GM21367 (cell line): ENCODE results near the gene UAP1L1.
A peak's percentile ranks its signal among the peaks of the same experiment; 100 is the strongest.

Experiments
- ATAC-seq: cut with Tn5 transposase; IDR thresholded peaks from one replicate; pipeline ENCODE4 v1.9.1; 2021; ENCODE audit not compliant: unreplicated experiment

Gene UAP1L1

DNA sequence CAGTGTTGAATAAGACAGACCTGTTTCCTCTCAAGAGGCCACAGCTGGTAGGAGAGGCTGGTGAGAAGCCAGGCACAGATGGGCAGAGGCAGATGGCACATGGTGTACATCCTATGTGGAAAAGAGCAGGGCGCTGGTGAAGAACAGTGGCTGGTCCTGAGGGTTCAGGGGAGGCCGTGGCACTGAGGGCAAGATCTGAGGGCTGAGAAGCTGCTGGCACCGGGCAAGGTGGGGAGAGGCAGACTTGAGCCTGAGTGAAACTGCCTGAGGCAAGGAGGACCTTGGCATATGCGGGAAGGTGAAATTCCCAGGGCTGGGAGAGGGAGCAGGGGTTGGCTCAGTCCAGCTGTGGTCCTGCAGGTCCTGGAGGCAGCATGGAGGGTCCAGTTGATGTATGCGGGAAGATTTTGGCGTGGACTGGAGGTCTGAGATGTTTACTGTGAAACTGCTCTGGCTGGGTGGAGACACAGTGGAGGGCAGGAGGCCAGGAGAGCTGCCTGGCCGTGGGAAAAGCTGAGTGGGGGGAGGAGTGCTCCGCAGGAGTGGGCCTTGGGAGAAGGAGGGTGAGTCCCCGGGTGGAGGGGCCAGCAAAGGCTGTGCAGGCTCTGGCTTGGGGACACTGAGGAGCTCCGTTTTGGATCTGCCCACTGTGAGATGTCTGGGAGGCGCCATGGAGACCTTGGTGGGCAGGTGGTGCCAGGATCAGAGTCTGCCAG, 12.1 kb downstream of the UAP1L1 start:
- no peak for ATAC-seq

DNA sequence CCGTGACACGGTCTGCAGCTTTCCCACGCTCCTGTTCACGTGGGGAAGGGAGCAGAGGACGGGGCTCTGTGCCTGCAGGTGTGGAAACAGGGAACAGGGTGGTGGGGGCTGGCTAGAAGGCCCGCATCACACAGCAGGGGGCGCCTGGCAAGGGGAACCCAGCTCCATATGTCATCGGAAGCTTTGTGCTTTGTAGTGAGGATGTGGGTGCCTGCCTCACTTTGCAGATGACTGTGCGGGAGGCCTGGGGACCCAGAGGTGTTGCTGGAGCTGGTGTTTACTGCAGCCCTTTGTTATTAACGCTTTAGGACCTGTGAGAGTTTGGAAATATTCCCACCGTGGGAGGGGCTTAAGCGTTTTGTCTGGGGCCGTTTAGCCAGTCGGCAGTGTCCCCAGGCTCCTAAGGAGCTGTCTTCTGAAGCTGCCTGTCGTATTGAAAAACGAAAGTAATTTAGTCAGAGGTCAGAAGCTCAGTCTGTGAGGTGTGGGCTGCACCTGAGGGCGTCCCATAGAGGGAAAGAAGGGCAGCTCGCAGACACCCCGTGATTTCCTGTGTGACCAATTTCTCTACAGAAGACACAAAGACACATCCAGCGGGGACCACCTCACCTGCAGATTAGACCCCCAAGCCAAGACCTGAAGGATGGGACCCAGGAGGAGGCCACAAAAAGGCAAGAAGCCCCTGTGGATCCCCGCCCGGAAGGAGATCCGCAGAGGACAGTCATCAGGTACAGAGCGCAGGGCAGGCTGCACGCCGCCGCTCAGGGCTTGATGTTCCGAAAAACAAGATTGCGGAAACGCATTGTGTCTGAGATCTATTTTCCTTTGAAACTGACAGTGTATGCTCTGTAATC, 18.6 kb downstream of the UAP1L1 start:
- peak; percentile 57 for ATAC-seq

DNA sequence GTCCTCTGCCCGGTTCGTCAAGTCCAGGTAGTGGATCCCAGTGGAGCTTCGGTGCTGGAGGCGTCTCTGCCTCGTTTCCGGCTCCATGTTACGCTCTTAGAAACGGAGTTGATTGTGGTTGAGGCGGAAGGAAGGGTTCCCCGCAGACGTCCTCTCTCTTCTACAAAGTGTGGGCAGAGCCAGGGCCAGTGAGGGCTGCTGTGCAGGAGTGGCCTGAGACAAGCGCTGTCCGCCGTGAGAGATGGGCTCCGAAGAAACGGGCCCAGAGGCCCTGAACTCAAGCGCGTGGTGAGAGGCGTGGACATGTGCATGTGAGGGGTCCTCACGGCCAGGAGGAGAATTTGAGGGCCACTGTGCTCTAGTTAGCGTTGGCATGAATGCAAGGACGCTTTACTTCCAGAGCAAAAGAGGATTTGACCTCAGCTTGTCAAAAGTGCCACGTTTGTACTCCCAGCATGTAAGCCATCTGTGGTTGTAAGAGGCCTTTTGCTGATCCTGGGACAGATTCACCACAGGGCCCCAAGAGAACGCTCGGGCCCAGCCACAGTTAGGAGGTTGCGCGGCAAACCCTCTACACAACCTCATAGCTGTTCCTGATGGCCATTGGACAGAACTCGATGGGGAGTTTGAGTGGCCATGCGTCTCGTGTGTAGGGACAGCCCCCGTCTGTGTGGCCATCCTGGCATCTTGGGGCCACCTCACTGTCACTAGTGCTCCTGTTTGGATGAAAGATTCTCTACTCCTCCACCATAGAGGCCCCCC, 19.6 kb downstream of the UAP1L1 start:
- no peak for ATAC-seq

DNA sequence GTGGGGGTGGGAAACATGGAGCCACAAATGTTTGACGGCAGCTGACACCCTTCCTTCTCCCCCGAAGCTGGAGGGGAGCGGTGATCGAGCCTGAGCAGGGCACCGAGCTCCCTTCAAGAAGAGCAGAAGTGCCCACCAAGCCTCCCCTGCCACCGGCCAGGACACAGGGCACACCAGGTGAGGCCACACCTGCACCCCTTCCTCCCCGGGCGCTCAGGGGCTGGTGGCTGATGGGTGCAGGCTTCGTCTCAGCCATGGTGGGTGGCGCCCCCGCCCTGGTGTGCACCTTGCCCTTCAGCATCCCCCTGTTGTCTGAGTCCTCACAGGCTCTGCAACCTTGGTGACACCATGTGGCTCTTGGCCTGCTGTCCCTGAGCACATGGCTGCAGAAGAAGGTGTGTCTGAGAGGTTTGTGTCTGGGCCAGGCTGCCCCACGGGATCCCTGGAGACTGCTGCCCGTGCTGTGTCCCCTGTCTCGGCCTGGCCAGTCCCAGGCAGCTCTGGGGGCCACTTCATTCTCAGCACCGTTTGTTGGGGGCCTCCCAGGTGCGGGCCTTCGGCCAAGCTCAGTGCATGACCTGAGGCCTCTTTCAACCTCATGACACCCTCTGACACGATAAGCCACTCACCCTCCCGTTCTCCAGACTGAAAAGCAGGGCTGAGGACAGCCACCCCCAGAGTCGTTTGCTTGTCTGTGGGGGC, 20.6 kb downstream of the UAP1L1 start:
- ATAC-seq: no peak

DNA sequence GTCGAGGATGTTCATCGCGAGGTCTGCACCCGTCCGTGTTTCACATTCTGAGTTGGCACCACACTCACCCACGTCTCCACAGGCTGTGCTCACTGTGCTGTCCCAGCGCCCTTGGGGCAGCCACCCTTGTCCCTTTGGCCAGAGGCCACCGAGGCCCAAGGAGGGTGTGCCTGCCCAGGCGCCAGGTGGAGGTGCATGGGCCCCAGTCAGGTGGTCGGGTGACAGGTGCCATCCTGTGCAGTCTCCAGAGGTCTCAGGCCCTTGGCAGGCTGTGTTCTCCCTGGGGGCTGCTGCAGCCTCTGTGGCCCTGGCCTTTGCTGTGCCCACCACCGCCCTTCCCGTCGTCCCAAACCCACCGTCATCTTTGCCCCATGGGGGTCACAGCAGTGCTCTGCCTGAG, 21.9 kb downstream of the UAP1L1 start:
- ATAC-seq: no peak

DNA sequence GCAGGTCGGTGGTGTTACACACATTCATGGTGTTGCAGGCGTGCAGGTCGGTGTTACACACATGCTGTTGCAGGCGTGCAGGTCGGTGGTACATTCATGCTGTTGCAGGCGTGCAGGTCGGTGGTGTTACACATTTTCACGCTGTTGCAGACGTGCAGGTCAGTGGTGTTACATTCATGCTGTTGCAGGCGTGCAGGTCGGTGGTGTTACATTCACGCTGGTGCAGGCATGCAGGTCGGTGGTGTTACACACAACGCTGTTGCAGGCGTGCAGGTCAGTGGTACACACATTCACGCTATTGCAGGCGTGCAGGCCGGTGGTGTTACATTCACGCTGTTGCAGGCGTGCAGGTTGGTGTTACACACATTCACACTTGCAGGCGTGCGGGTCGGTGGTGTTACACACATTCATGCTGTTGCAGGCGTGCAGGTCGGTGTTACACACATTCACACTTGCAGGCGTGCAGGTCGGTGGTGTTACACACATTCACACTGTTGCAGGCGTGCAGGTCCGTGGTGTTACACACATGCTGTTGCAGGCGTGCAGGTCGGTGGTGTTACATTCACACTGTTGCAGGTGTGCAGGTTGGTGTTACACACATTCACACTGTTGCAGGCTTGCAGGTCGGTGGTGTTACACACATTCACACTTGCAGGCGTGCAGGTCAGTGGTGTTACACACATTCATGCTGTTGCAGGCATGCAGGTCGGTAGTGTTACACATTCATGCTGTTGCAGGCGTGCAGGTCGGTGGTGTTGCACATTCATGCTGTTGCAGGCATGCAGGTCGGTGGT, 26.1 kb downstream of the UAP1L1 start:
- no peak for ATAC-seq

DNA sequence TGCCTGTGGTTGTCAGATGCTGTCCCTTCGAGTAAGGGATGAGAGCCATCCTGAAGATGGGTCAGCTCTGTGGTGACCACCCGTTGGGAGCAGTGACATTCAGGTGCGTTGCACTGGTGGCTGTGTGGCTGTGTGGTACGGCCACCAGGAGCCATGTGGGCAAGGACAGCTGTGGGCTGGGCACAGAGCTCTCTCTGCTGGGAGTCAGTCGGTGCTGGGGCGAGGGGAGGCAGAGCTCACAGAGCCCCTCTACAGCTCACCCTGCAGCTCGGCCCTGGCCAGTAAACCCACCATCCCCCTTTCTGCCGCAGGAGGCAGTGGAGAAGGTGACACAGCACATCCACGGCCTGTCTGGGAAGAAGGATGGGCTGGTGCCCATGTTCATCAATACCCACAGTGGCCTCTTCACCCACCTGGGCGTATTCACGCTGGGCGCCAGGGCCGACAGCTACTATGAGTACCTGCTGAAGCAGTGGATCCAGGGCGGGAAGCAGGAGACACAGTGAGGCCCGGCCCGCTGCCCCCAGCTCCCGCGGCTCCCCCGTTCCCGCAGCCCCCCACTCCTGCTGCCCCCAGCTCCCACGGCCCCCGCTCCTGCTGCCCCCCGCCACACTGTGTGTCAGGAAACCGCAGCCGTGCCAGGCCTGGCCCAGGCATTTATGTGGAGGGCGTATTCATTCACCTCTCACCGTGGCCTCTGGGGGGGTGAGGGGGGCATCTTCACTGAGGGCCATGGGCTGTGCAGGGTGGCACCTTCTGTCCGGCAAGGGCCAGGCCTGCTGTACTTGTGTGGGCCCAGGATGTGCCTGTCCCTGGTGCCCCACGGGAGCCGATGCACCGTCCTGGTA, 28.7 kb downstream of the UAP1L1 start:
- ATAC-seq: no peak

DNA sequence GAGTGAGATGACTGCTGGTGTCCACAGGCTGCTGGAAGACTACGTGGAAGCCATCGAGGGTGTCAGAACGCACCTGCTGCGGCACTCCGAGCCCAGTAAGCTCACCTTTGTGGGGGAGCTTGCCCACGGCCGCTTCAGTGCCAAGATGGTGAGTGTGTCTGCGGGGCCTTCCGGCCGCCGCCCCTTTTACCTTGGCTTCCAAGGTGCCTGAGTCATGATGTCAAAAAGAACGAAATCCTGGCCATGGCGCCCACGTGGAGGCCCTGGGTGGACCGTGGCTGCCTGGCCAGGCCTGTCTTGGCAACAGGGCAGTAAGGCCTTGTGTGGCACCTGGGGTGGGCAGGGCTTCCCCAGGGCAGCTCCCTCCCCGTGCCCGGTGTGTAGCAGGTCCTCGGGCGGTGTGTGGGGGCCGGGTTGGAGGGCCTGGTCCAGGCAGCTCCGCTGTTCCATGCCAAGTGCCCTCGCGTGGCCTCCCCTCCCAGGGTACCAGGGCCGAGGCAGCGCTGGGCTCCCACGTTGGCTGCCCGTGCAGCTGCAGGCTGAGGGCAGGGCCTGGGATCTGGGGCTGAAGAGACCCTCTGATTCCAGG, 29.4 kb downstream of the UAP1L1 start:
- no peak for ATAC-seq

DNA sequence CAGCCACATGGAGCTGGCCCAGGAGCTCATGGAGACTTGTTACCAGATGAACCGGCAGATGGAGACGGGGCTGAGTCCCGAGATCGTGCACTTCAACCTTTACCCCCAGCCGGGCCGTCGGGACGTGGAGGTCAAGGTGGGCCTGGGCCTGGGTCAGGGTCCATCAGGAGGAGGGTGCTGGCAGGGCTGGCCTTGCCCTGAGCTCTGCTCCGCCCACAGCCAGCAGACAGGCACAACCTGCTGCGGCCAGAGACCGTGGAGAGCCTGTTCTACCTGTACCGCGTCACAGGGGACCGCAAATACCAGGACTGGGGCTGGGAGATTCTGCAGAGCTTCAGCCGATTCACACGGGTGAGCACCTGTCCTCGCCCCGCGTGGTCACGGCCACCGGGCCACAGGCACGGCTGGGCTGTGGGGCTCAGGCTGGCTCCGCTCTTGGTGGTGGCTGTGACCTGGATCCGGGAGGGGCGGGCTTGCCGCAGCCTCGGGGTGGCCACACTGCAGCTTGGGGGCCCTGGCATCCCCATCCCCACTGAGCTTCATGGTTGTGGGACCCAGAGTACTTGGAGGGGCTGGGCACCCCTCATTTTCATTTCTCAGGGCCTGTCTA, 30.1 kb downstream of the UAP1L1 start:
- no peak for ATAC-seq

DNA sequence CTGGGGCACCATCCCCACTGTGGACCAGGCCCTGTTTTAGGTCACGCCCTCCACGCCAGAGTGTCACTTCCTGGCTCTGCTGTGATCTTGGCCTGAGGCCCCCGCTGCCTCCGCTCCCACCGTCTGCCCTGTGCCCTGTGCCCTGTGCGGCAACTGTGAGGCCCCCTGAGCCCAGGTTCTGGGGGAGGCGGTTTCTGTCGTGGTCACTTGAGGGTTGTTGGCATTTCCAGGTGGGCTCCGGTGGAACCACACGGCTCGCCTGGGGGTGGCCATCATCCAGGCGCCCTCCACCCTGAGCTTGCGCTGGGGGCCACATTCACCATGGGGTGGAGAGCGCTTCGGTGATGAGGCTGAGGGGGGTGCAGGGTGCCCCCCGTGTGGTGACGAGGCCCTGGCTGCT, 30.7 kb downstream of the UAP1L1 start:
- no peak for ATAC-seq

DNA sequence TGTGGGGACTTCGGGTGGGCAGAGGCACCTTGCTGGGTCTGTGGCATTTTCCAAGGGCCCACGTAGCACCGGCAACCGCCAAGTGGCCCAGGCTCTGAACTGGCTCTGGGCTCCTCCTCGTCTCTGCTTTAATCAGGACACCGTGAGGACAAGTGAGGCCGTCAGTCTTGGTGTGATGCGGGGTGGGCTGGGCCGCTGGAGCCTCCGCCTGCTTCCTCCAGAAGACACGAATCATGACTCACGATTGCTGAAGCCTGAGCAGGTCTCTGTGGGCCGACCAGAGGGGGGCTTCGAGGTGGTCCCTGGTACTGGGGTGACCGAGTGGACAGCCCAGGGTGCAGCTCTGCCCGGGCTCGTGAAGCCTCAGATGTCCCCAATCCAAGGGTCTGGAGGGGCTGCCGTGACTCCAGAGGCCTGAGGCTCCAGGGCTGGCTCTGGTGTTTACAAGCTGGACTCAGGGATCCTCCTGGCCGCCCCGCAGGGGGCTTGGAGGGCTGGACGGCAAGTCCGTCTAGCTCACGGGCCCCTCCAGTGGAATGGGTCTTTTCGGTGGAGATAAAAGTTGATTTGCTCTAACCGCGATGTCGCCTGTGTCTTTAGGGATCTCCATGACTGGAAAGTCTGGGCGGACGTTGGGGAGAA, 31.4 kb downstream of the UAP1L1 start:
- ATAC-seq: no peak

DNA sequence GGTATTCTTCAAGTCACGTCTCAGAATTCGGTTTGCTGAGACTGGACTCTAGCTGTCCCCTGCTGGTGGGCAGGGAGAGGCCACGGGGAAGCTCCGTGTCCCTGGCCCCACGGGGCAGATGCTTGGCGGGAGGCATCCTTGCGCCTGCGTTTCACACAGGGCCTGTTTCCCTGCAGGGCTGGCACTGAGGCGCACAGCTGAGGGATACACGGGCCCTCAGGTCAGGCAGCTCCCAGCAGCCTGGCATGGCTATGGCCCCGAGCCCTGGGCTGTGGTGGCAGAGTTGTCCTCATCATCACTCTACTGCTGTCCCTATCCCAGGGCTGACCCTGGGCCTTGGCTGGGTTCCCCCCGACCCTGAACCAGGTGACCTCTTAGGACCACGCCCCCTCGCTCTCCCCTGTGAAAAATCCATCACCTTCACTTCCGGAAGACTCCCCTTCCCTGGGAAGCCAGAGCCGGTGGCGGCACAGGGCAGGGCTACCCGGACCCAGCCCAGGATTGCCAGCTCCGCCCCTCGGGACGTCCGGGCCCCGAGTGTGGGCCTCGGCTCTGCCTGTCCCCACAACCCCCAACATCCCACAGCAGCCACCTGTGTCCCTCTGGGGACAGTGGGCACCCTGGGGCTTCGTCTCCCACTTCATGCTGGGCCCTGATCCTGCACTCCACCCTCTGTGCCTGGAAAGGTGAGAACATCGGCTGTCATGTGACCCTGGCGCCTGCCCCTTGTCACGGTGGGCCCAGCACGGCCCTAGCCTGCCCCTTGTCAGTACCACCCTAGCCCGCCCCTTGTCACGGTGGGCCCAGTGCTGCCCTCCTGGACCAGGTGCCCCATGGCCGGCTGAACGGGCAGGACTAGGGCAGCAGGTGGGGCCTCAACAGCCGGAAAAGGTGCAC, 32.2 kb downstream of the UAP1L1 start:
- no peak for ATAC-seq

DNA sequence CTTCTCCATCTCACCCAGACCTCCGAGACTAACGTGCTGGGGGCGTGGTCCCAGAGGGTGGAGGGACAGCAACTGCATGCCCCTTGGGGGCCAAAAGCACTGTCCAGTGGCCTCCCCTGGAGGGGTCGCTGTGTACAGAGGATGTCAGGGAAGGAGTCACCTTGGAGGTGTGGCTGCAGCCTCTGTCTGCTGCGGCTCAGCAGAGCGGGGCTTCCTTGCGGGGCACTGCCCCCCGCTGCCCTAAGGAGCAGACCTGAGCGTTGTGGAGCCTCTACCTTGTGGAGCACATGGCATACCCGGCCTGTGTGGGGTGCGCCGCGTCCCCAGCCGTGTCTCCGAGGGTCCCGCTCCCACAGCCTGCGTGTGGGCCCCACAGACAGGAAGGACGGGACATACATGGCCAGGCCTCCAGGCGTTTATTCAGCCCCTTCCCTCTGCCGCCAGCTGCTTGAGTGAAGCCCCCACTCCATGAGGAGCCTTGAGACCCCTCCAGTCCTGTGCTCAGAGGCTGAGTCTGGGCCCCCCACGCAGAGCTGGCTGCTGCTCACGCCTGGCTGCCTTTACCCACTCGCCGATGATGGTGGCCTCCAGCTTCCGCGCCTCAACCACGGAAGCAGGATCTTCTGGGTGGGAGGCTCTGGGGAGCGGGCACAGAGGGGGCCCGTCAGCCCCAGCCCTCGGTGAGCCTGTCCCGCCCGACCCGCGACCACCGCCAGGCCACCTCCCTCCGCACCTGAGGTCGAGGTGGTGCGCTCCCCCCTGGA, 33.0 kb downstream of the UAP1L1 start:
- ATAC-seq: no peak

DNA sequence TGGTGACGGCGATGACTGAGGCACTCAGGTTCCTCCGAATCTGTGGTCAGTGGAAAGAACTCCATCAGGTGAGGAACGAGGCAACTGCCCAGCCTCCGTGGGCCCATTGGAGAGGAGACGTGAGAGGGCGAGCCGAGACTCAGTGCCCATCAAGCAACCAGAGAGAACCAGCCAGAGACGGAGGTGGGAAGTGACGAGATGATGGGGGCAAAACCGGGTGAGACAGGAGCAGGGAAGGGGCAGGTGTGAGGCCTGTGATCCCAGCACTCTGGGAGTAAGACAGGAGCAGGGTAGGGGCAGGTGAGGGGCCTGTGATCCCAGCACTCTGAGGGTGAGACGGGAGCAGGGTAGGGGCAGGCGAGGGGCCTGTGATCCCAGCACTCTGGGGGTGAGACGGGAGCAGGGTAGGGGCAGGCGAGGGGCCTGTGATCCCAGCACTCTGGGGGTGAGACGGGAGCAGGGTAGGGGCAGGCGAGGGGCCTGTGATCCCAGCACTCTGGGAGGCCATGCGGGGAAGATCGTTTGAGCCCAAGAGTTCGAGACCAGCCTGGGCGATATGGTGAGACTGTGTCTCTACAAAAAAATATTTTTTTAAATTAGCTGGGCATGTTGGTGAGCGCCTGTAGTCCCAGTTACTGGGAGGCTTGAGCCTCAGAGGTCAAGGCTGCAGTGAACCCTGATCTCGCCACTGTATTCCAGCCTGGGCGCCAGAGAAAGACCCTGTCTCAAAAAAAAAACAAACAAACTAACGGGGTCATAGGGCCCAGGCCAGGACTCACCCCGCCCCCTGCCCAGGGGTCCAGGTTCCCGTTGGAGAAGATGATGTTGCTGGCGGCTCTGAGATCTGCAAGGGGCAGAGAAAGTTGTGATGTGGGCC, 33.8 kb downstream of the UAP1L1 start:
- ATAC-seq: no peak

DNA sequence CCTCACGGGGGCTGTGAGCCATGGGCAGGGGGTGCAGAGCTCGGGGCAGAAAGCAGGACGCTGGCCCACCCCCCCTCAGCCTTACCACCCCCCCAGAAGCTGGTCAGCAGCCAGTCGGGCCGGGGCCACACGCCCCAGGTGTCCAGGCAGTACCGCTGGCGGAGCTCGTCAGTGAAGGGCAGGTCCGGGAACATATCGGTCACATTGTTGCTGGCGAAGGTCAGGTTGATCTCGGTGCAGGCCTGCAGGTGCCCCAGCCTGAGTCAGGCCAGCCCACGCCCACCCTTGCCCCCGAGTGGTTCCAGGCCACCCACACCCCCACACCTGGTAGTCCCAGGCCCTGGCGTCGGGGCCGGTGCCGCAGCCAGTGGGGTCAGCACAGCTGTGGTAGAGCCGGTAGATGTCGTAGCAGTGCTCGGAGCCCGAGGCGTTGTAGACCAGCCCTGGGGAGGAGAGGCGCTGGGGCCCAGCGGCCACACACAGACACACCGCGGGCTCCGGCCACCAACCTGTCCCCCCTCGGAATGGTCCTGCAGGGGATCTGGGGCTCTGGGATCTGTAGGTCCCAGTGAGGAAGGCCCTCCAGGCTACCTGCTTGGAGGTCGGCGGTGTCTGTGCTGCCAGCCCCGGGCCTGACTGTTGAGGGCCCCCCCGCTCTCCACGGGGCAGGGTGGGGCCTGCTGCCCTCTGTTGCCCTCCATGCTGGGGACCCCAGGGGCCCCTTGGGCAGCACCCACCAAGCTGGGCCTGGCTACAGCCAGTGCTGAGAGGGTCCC, 34.7 kb downstream of the UAP1L1 start:
- no peak for ATAC-seq
